A549 (cell line): ENCODE data around the gene CCDC150. TPM values are rescaled to one million over a fixed set of nuclear protein-coding genes. Genes with fewer than 3 reads are reported as not detected.

Experiments
- ATAC-seq, 2 experiments: fragments of 200-7000 bp in 1 of 2; fragments of >200 bp in 1 of 2; cut with Nextera tagmentation in 1 of 2; cut with Tn5 transposase in 1 of 2; 3 replicates each; pipeline versions ENCODE4 v1.8.0 to v1.9.1; 2018 to 2020; ENCODE audit warnings: mild to moderate bottlenecking in 1 of 2, moderate library complexity in 1 of 2
- CTCF ChIA-PET: fragments of 300-600 bp; sonication (Branson Sonifier 250); formaldehyde crosslinking; extraction: SDS; loops from one replicate; lab custom pipeline; 2021; ENCODE audit warnings: antibody characterized with exemption, inconsistent platforms; lab: Yijun Ruan, JAX
- POLR2A ChIA-PET: fragments of 350-600 bp; formaldehyde crosslinking; extraction: SDS; loops from one replicate; lab custom pipeline; 2021; ENCODE audit warnings: antibody characterized with exemption, inconsistent platforms; lab: Yijun Ruan, JAX
- DNase-seq, 2 experiments: peaks; one replicate each; pipeline versions ENCODE4 v3.0.0 to v3.0.0-alpha.2; 2011 to 2016; ENCODE audit warnings: low read depth in 1 of 2, low spot score in 1 of 2
- FAIRE-seq: peaks from 2 replicates; lab custom pipeline; 2011; peaks lifted over from hg19 to GRCh38; lab: Jason Lieb, UNC
- H3K27ac ChIP-seq, 2 experiments: fragments of >200 bp; sonication (Bioruptor Twin); formaldehyde crosslinking; 3 replicates each; pipeline ENCODE4 v1.5.1; 2016 to 2017
- H3K4me1 ChIP-seq: fragments of >200 bp; sonication (Bioruptor Twin); formaldehyde crosslinking; 3 replicates; pipeline ENCODE4 v1.6.1; 2016
- H3K4me2 ChIP-seq: fragments of >200 bp; sonication (Bioruptor Twin); formaldehyde crosslinking; 3 replicates; pipeline ENCODE4 v1.6.1; 2016
- H3K4me3 ChIP-seq: fragments of >200 bp; sonication (Bioruptor Twin); formaldehyde crosslinking; 3 replicates; pipeline ENCODE4 v1.5.1; 2016
- H3K9me3 ChIP-seq: fragments of >200 bp; sonication (Bioruptor Twin); formaldehyde crosslinking; 3 replicates; pipeline ENCODE4 v1.6.1; 2016
- BHLHE40 ChIP-seq: IDR thresholded peaks from 2 replicates; pipeline ENCODE4 v1.6.1; 2012; ENCODE audit warnings: low read depth, low read length, inconsistent platforms
- CHD4 ChIP-seq: fragments of 200-600 bp; sonication (generic); IDR thresholded peaks from 2 replicates; pipeline ENCODE4 v1.6.1; 2016; ENCODE audit warnings: antibody characterized with exemption, mild to moderate bottlenecking, borderline replicate concordance
- CTCF ChIP-seq: fragments of >200 bp; sonication (Bioruptor Twin); formaldehyde crosslinking; IDR thresholded peaks from 3 replicates; pipeline ENCODE4 v1.5.1; 2016
- ELK1 ChIP-seq: fragments of 150-350 bp; IDR thresholded peaks from 2 replicates; pipeline ENCODE4 v1.6.1; 2014; ENCODE audit warnings: low read depth, mild to moderate bottlenecking, low read length
- ESRRA ChIP-seq: fragments of 150-350 bp; IDR thresholded peaks from 2 replicates; pipeline ENCODE4 v1.6.1; 2014; ENCODE audit warnings: mild to moderate bottlenecking, low read length, borderline replicate concordance
- GATA3 ChIP-seq: IDR thresholded peaks from 2 replicates; pipeline ENCODE4 v1.6.1; 2012; ENCODE audit warnings: borderline replicate concordance
- HES2 ChIP-seq: fragments of >200 bp; sonication (Bioruptor Twin); formaldehyde crosslinking; IDR thresholded peaks from 2 replicates; pipeline ENCODE4 v1.6.1; 2016
- HEYL ChIP-seq: fragments of 250-450 bp; sonication (Bioruptor Pico); IDR thresholded peaks from 2 replicates; pipeline ENCODE4 v1.8.0; 2021; ENCODE audit warnings: mild to moderate bottlenecking, moderate library complexity
- HOXA7 ChIP-seq: fragments of 250-450 bp; sonication (Bioruptor Pico); IDR thresholded peaks from 2 replicates; pipeline ENCODE4 v1.5.0; 2020; ENCODE audit warnings: mild to moderate bottlenecking, moderate library complexity
- JUNB ChIP-seq: fragments of >200 bp; sonication (Bioruptor Twin); formaldehyde crosslinking; IDR thresholded peaks from 2 replicates; pipeline ENCODE4 v1.6.1; 2016
- MAZ ChIP-seq: fragments of 150-350 bp; IDR thresholded peaks from 2 replicates; pipeline ENCODE4 v1.6.1; 2014; ENCODE audit warnings: antibody characterized with exemption, low read depth, low read length, borderline replicate concordance
- NR3C1 ChIP-seq: fragments of >200 bp; sonication (Bioruptor Twin); formaldehyde crosslinking; IDR thresholded peaks from 3 replicates; pipeline ENCODE4 v1.6.1; 2017
- RAD21 ChIP-seq, 2 experiments: fragments of >200 bp in 1 of 2; sonication (Bioruptor Twin) in 1 of 2; formaldehyde crosslinking in 1 of 2; IDR thresholded peaks in 1 of 2; conservative IDR thresholded peaks in 1 of 2; 2 replicates in 1 of 2; 3 replicates in 1 of 2; pipeline ENCODE4 v1.6.1; 2012 to 2018; ENCODE audit warnings: inconsistent platforms in 1 of 2
- RCOR1 ChIP-seq: fragments of 150-350 bp; IDR thresholded peaks from 2 replicates; pipeline ENCODE4 v1.6.1; 2014; ENCODE audit warnings: antibody characterized with exemption, low read length, low read depth
- RNF2 ChIP-seq: fragments of 200-600 bp; sonication (generic); IDR thresholded peaks from 2 replicates; pipeline ENCODE4 v1.6.1; 2016; ENCODE audit warnings: low read depth, mild to moderate bottlenecking, antibody characterized with exemption, moderate library complexity, borderline replicate concordance
- SREBF2 ChIP-seq: fragments of 450-650 bp; IDR thresholded peaks from 2 replicates; pipeline ENCODE4 v1.6.1; 2014; ENCODE audit warnings: mild to moderate bottlenecking, moderate library complexity
- ZC3H11A ChIP-seq: fragments of 450-650 bp; IDR thresholded peaks from 2 replicates; pipeline ENCODE4 v1.6.1; 2014; ENCODE audit warnings: antibody characterized with exemption, mild to moderate bottlenecking
- ZFP36 ChIP-seq: fragments of 450-650 bp; IDR thresholded peaks from 2 replicates; pipeline ENCODE4 v1.6.1; 2014; ENCODE audit warnings: borderline replicate concordance; ENCODE audit not compliant: partially characterized antibody
- ZSCAN20 ChIP-seq: fragments of 250-450 bp; sonication (Bioruptor Pico); IDR thresholded peaks from 2 replicates; pipeline ENCODE4 v1.8.0; 2022; ENCODE audit warnings: mild to moderate bottlenecking, moderate library complexity
- WGBS: methylation state at CpG from one replicate; pipeline ENCODE4 v1.1.6; 2017; ENCODE audit errors: missing lambda C conversion rate; 5-methylcytosine and 5-hydroxymethylcytosine counted together
- polyA plus RNA-seq, 4 experiments: library from polyadenylated mRNA; depleted of rRNA in 3 of 4; stranded (reverse); fragments of >200 nt; fragmentation: RNase III in 1 of 4; extraction: RNeasy Plus Mini Kit Qiagen cat#74134 plus additional on column Dnase treatment in 1 of 4; gene quantifications; 2 replicates in 3 of 4; 3 replicates in 1 of 4; pipeline ENCODE4 v1.2.3, GENCODE V29; 2011 to 2017
- TF ChIP-seq, protein P1 (sequence below): fragments of >200 bp; sonication (Bioruptor Twin); formaldehyde crosslinking; IDR thresholded peaks from 3 replicates; pipeline ENCODE4 v1.6.1; 2016

CCDC150 gene
- polyA plus RNA-seq, 2 of the 4 experiments (the other 2 are of a cell fraction): 14.2 to 17.7 TPM

DNA sequence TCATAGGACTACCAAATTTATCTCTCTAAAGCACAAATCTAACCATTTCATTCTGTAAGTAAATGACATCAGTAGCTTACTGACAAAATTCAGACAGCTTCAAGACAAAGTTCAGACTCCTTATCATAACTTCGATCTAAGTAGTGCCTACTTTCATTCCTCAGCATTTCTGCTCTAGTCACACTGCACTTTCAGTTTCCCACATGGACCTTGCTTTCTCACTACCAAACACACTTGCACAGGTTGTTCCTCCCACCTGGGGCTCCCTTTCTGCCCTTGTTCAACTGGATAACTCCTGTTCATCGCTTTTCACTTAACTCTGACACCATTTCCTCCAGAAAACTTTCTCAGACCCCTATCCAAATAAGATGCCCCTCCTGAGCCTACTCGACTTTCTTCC lies 22.1 kb upstream of the CCDC150 start:
- POLR2A ChIA-PET: interaction anchor here (0.8 kb wide), 1 partner anchor 9 kb away, joined by 3 read pairs; no protein-coding TSS in a partner anchor
- Histone ChIP-seq H3K9me3 (no peaks in the 10 kb centered on the region), H3K4me3 (no peak overlapping the region), H3K27ac (no peak overlapping the region), H3K4me2 (no peak overlapping the region), H3K4me1 (no peaks in the 10 kb centered on the region)
- CTCF ChIA-PET: interaction anchor here (1.1 kb wide), 2 partner anchors 10 to 14 kb away, joined by 3 to 4 read pairs; no protein-coding TSS in a partner anchor
- no peak for FAIRE-seq
- no peak for DNase-seq
- TF ChIP-seq CTCF (no peak), SREBF2 (no peak), HEYL (CRISPR knock-in tag) (no peak), NR3C1 (no peak), GATA3 (no peak), ELK1 (no peak), RNF2 (no peak), ESRRA (no peak), RAD21 (conservative IDR thresholded peaks at IDR 0.05 in 1 of 2, IDR thresholded peaks at IDR 0.05 in 1 of 2) (no peak), CHD4 (no peak), JUNB (no peak)
- TF ChIP-seq, protein P1, sequence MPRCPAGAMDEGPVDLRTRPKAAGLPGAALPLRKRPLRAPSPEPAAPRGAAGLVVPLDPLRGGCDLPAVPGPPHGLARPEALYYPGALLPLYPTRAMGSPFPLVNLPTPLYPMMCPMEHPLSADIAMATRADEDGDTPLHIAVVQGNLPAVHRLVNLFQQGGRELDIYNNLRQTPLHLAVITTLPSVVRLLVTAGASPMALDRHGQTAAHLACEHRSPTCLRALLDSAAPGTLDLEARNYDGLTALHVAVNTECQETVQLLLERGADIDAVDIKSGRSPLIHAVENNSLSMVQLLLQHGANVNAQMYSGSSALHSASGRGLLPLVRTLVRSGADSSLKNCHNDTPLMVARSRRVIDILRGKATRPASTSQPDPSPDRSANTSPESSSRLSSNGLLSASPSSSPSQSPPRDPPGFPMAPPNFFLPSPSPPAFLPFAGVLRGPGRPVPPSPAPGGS: no peak
- no peak for ATAC-seq
- WGBS: 34% methylated on average over 3 of the region's 3 CpGs

GRCh38 chr2:196618661-196619060 lies 20.9 kb upstream of the CCDC150 start:
- CTCF ChIA-PET: interaction anchor here (0.7 to 1.5 kb wide), 4 partner anchors 9 to 27 kb away, joined by 3 to 5 read pairs (median 4); no protein-coding TSS in a partner anchor
- ATAC-seq: no peak

DNA sequence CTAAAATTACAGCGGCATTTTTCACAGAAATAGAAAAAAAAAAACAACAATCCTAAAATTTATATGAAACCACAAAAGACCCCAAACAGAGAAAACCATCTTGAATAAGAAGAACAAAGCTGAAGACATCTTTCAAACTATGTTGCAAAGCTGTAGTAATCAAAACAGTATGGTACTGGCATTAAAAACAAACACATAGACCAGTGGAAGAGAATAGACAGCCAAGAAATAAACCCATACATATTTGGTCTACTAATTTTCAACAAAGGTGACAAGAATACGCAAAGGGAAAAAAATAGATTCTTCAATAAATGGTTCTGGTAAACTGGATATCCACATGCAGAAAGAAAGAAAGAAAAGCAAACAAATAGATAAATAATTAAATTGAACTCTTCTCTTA lies 9.0 kb upstream of the CCDC150 start:
- Histone ChIP-seq H3K9me3 (peaks cover 23% of the 10 kb centered on the region), H3K27ac (no peak overlapping the region), H3K4me1 (no peaks in the 10 kb centered on the region), H3K4me3 (no peak overlapping the region), H3K4me2 (no peak overlapping the region)
- ATAC-seq (no peak), DNase-seq (no peak), FAIRE-seq (no peak)
- CTCF ChIA-PET: no interaction called here
- 44% methylated on average over 2 of the region's 2 CpGs for WGBS
- POLR2A ChIA-PET: no interaction called here
- TF ChIP-seq BHLHE40 (no peak), ZFP36 (no peak), HOXA7 (CRISPR knock-in tag) (no peak), HES2 (no peak), MAZ (no peak), ELK1 (no peak), ZSCAN20 (CRISPR knock-in tag) (no peak), ZC3H11A (no peak)

More at GRCh38 chr2:196618661-196619060, 20.9 kb upstream of the CCDC150 start:
- FAIRE-seq (no peak), DNase-seq (no peak)
- Histone ChIP-seq H3K4me3 (no peak overlapping the region), H3K9me3 (no peaks in the 10 kb centered on the region), H3K27ac (no peak overlapping the region), H3K4me1 (no peaks in the 10 kb centered on the region), H3K4me2 (no peak overlapping the region)
- POLR2A ChIA-PET: no interaction called here
- no peak for TF ChIP-seq RCOR1
- WGBS: 77% methylated on average over 4 of the region's 4 CpGs
